Endothelial cell of umbilical vein (primary cell): ENCODE measurements around the gene KLHL10. TPM values are rescaled to one million over a fixed set of nuclear protein-coding genes. Genes with fewer than 3 reads are reported as not detected.

Source experiments
- Bru-seq: library from RNA; stranded (reverse); fragments of 400-500 nt; gene quantifications from one replicate; lab custom pipeline; 2021; lab: Mats Ljungman, UMichigan
- BruChase-seq, 2 experiments: library from RNA; stranded (reverse); fragments of 400-500 nt; gene quantifications; one replicate each; lab custom pipeline; 2021; lab: Mats Ljungman, UMichigan
- BruUV-seq: library from RNA; stranded (reverse); fragments of 400-500 nt; replicated peaks from 2 replicates; lab custom pipeline; 2021; lab: Mats Ljungman, UMichigan
- CTCF ChIA-PET: fragments of 300-600, 350-600 bp; sonication (Branson Sonifier 250); formaldehyde crosslinking; loops from one replicate; lab custom pipeline; 2021; ENCODE audit warnings: antibody characterized with exemption, inconsistent platforms; lab: Charles Lee
- POLR2A ChIA-PET: fragments of 300-600, 350-600 bp; sonication (Branson Sonifier 250); formaldehyde crosslinking; loops from one replicate; lab custom pipeline; 2021; ENCODE audit warnings: antibody characterized with exemption, inconsistent platforms; lab: Charles Lee
- DNase-seq: peaks from one replicate; pipeline ENCODE4 v3.0.0-alpha.2; 2011; ENCODE audit warnings: low read depth, low spot score
- FAIRE-seq: peaks from 2 replicates; lab custom pipeline; 2011; peaks lifted over from hg19 to GRCh38; lab: Jason Lieb, UNC
- H2AFZ ChIP-seq: 2 replicates; pipeline ENCODE4 v1.6.0; 2012; ENCODE audit warnings: low read depth, low read length, control low read depth, inconsistent platforms
- H3K27ac ChIP-seq: 2 replicates; pipeline ENCODE4 v1.5.1; 2011; ENCODE audit warnings: low read depth, mild to moderate bottlenecking, control low read depth, low read length, moderate library complexity; ENCODE audit not compliant: insufficient read depth
- H3K27me3 ChIP-seq, 2 experiments: 2 replicates each; pipeline versions ENCODE4 v1.6.0 to v1.6.1; 2011; ENCODE audit warnings: low read length in 2 of 2, mixed read lengths in 1 of 2; ENCODE audit not compliant: control insufficient read depth in 2 of 2, insufficient read depth in 2 of 2
- H3K36me3 ChIP-seq, 2 experiments: 2 replicates in 1 of 2; 3 replicates in 1 of 2; pipeline ENCODE4 v1.5.1; 2011; ENCODE audit warnings: low read length in 2 of 2, mild to moderate bottlenecking in 1 of 2, moderate library complexity in 1 of 2; ENCODE audit not compliant: control insufficient read depth in 2 of 2, insufficient read depth in 2 of 2; ENCODE audit errors: extremely low read depth in 1 of 2
- H3K4me1 ChIP-seq: 3 replicates; pipeline ENCODE4 v1.5.1; 2011; ENCODE audit warnings: mild to moderate bottlenecking, low read length; ENCODE audit not compliant: control insufficient read depth, insufficient read depth; ENCODE audit errors: extremely low read depth
- H3K4me2 ChIP-seq: 2 replicates; pipeline ENCODE4 v1.6.1; 2011; ENCODE audit warnings: low read length, control low read depth, mixed read lengths; ENCODE audit not compliant: insufficient read depth
- H3K4me3 ChIP-seq, 3 experiments: fragments of 200-600 bp in 1 of 3; sonication (generic), shearing (Covaris generic) in 1 of 3; replicated peaks in 1 of 3; 2 replicates each; pipeline ENCODE4 v1.5.1; 2011 to 2016; ENCODE audit warnings: control low read depth in 3 of 3, low read length in 3 of 3, mild to moderate bottlenecking in 2 of 3, inconsistent platforms in 1 of 3, low read depth in 1 of 3, moderate library complexity in 1 of 3; ENCODE audit not compliant: insufficient read depth in 1 of 3
- H3K79me2 ChIP-seq: 2 replicates; pipeline ENCODE4 v1.6.0; 2012; ENCODE audit warnings: low read length, inconsistent platforms; ENCODE audit not compliant: control insufficient read depth, insufficient read depth
- H3K9ac ChIP-seq: replicated peaks from 2 replicates; pipeline ENCODE3; 2011; ENCODE audit warnings: low read length, control low read depth; ENCODE audit not compliant: insufficient read depth; ENCODE audit errors: extremely low read depth
- H3K9me1 ChIP-seq: replicated peaks from 3 replicates; pipeline ENCODE4 v1.6.0; 2011; ENCODE audit warnings: mild to moderate bottlenecking, low read length; ENCODE audit not compliant: control insufficient read depth, insufficient read depth; ENCODE audit errors: extremely low read depth
- H3K9me3 ChIP-seq: replicated peaks from 2 replicates; pipeline ENCODE4 v1.5.1; 2012; ENCODE audit warnings: low read length, inconsistent platforms; ENCODE audit not compliant: control insufficient read depth, insufficient read depth
- H4K20me1 ChIP-seq: replicated peaks from 2 replicates; pipeline ENCODE3; 2011; ENCODE audit warnings: mild to moderate bottlenecking, low read length; ENCODE audit not compliant: control insufficient read depth, insufficient read depth; ENCODE audit errors: extremely low read depth
- EZH2 ChIP-seq: IDR thresholded peaks from 2 replicates; pipeline ENCODE4 v1.6.1; 2012; ENCODE audit warnings: borderline replicate concordance, low read depth, mild to moderate bottlenecking, moderate library complexity, low read length, inconsistent platforms; ENCODE audit not compliant: severe bottlenecking
- FOS ChIP-seq: IDR thresholded peaks from 2 replicates; pipeline ENCODE4 v1.6.1; 2011; ENCODE audit warnings: mild to moderate bottlenecking, low read length, moderate library complexity, borderline replicate concordance; ENCODE audit not compliant: insufficient read depth
- GATA2 ChIP-seq: IDR thresholded peaks from 2 replicates; pipeline ENCODE4 v1.7.0; 2011; ENCODE audit warnings: low read depth, mild to moderate bottlenecking, moderate library complexity, mixed read lengths, low read length; ENCODE audit not compliant: insufficient read length, insufficient read depth
- JUN ChIP-seq: IDR thresholded peaks from 2 replicates; pipeline ENCODE4 v1.6.1; 2011; ENCODE audit warnings: borderline replicate concordance, low read depth; ENCODE audit not compliant: insufficient read length, insufficient read depth
- MYC ChIP-seq: IDR thresholded peaks from one replicate; pipeline ENCODE4 v1.6.1; 2011; ENCODE audit warnings: mild to moderate bottlenecking, low read depth, low read length
- POLR2A ChIP-seq: IDR thresholded peaks from 2 replicates; pipeline ENCODE4 v1.6.1; 2012; ENCODE audit warnings: low read depth, mild to moderate bottlenecking, control low read depth, low read length
- POLR2AphosphoS5 ChIP-seq: IDR thresholded peaks from 2 replicates; pipeline ENCODE4 v1.6.1; 2012; ENCODE audit warnings: low read depth, mild to moderate bottlenecking, control low read depth, low read length, moderate library complexity; ENCODE audit not compliant: insufficient read depth
- dilution Hi-C: fragments of 300-500 bp; cut with MboI; formaldehyde crosslinking; loops from one replicate; pipeline ENCODE4 v1.15.0; 2019; ENCODE audit warnings: low sequenced_read_pairs; ENCODE audit not compliant: extremely low pct_ligation_motif_present
- intact Hi-C: fragments of 100-400 bp; cut with micrococcal nuclease; formaldehyde crosslinking; loops from one replicate; pipeline ENCODE4 v1.10.0; 2022
- long read RNA-seq: library from polyadenylated mRNA; stranded (forward); transcript quantifications from one replicate; pipeline ENCODE4 v2.0.0, GENCODE V29; 2021
- polyA minus RNA-seq, 3 experiments: library from RNA; depleted of rRNA, polyadenylated mRNA; stranded (reverse); fragments of >200 nt; gene quantifications; 1 replicate in 1 of 3; 2 replicates in 2 of 3; pipeline ENCODE4 v1.2.3, GENCODE V29; 2011
- polyA plus RNA-seq, 4 experiments: library from polyadenylated mRNA; depleted of rRNA in 3 of 4; stranded (reverse) in 3 of 4; unstranded in 1 of 4; fragments of >200 nt; gene quantifications; 2 replicates each; pipeline versions ENCODE4 v1.2.1 to v1.2.3, GENCODE V29; 2011 to 2012; ENCODE audit warnings: missing spikeins in 1 of 4
- total RNA-seq: library from RNA; stranded (reverse); gene quantifications from 2 replicates; pipeline ENCODE4 v1.2.3, GENCODE V29; 2021
- TF ChIP-seq, protein P1 (sequence below), 2 donors: IDR thresholded peaks; 1 replicate in 1 of 2; 2 replicates in 1 of 2; pipeline ENCODE4 v1.5.1; 2011; ENCODE audit warnings: low read length in 2 of 2, mild to moderate bottlenecking in 2 of 2, moderate library complexity in 2 of 2, control low read depth in 1 of 2, inconsistent platforms in 1 of 2, low read depth in 1 of 2; ENCODE audit not compliant: insufficient read depth in 1 of 2; ENCODE audit errors: extremely low read depth in 1 of 2

Gene KLHL10
- total RNA-seq (not detected in 2 replicates), polyA plus RNA-seq (0.10 TPM in 1 of 2 replicates, not detected in the other), polyA minus RNA-seq (0.12 TPM in 1 of 2 replicates, not detected in the other), Bru-seq, nascent RNA (not detected), BruChase-seq, experiment 1, labeled RNA remaining after a 6-hour chase (not detected), BruChase-seq, experiment 2, labeled RNA remaining after a 2-hour chase (not detected)
- 0.03 and 0.04 TPM in 2 replicates for polyA plus RNA-seq (2011; cell fraction: cytosol; rRNA removed)
- polyA plus RNA-seq (2011; cell fraction: nucleus; rRNA removed) = 0.29 TPM in 1 of 2 replicates, not detected in the other
- not detected in 2 replicates for polyA plus RNA-seq (2012)
- not detected for polyA minus RNA-seq (2011; cell fraction: cytosol; rRNA and poly(A)+ RNA removed)
- not detected in 2 replicates for polyA minus RNA-seq (2011; cell fraction: nucleus; rRNA and poly(A)+ RNA removed)
- long read RNA-seq = 0 reads

DNA sequence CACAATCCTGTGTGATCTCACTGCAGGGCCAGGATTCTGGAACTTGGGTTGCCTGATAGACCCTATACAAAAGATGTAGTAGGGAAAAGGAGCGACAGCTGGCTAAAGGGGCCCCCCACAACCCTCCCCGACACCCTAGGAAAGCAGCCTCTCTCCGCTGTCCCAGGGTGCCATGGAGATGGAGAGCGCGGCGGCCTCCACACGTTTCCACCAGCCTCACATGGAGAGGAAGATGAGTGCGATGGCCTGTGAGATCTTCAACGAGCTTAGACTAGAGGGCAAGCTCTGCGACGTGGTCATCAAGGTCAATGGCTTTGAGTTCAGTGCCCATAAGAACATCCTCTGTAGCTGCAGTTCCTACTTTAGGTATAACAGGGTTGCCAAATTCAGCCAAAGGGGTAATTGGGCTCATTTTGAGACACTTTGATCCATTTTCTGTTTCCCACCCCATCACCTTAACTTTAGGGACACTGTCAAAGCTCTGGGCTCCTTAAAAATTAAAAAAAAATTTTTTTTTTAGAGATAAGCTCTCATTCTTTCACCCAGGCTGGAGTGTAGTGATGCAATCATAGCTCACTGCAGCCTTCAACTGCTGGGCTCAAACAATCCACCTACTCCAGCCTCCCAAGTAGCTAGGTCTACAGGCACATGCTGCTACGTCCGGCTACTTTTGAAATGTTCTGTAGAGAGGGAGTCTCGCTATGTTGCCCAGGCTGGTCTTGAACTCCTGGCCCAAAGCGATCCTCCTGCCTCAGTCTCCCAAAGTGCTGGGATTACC lies at the start of gene KLHL10:
TSS of gene KLHL10 (plus strand) at position 65 of the 778 bp plus-strand sequence. CDS start at position 173, 108 bp downstream.
- peaks cover 5% of the 10 kb centered on the region for H3K4me1 ChIP-seq
- H3K27ac ChIP-seq = no peak within 1 kb of the TSS
- no TSS peak for BruUV-seq
- intact Hi-C loops (no loop called here), dilution Hi-C loops (no loop called here)
- H3K79me2 ChIP-seq = peaks cover 3% of the 10 kb centered on the region
- H2AFZ ChIP-seq = peak within 1 kb of the TSS; percentile 100
- no peaks in the 10 kb centered on the region for H3K36me3 ChIP-seq
- CTCF ChIA-PET = interaction anchor here (1.0 to 1.9 kb wide), 2 partner anchors 10 to 142 kb away, joined by 3 to 7 read pairs; no protein-coding TSS in a partner anchor
- FAIRE-seq = no peak
- H3K9ac ChIP-seq = no peak within 1 kb of the TSS
- no peak within 1 kb of the TSS for H3K4me3 ChIP-seq
- H3K27me3 ChIP-seq = no peaks in the 10 kb centered on the region
- no peak for DNase-seq
- H4K20me1 ChIP-seq = no peaks in the 10 kb centered on the region
- H3K9me1 ChIP-seq = no peaks in the 10 kb centered on the region
- POLR2A ChIA-PET = interaction anchor here (0.7 kb wide), 1 partner anchor 115 kb away, joined by 3 read pairs; no protein-coding TSS in a partner anchor
- H3K9me3 ChIP-seq = no peaks in the 10 kb centered on the region
- TF ChIP-seq JUN (no peak), GATA2 (no peak), MYC (no peak), EZH2 (no peak), POLR2A (no peak), POLR2AphosphoS5 (no peak), FOS (no peak)
- TF ChIP-seq, protein P1, sequence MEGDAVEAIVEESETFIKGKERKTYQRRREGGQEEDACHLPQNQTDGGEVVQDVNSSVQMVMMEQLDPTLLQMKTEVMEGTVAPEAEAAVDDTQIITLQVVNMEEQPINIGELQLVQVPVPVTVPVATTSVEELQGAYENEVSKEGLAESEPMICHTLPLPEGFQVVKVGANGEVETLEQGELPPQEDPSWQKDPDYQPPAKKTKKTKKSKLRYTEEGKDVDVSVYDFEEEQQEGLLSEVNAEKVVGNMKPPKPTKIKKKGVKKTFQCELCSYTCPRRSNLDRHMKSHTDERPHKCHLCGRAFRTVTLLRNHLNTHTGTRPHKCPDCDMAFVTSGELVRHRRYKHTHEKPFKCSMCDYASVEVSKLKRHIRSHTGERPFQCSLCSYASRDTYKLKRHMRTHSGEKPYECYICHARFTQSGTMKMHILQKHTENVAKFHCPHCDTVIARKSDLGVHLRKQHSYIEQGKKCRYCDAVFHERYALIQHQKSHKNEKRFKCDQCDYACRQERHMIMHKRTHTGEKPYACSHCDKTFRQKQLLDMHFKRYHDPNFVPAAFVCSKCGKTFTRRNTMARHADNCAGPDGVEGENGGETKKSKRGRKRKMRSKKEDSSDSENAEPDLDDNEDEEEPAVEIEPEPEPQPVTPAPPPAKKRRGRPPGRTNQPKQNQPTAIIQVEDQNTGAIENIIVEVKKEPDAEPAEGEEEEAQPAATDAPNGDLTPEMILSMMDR (IDR thresholded peaks at IDR 0.05; ENCODE audit: extremely low read depth in 1 of 2, insufficient read depth in 1 of 2, low read depth in 1 of 2, low read length in 2 of 2) = no peak
- H3K4me2 ChIP-seq = peak within 1 kb of the TSS; percentile 87
